Astrocyte of the cerebellum (primary cell): ENCODE results near the gene SALL3.

Experiments
- DNase-seq: peaks from one replicate; pipeline ENCODE4 v3.0.0-alpha.2; 2011; ENCODE audit warnings: low read depth
- H3K4me3 ChIP-seq: 2 replicates; pipeline ENCODE4 v1.5.1; 2011; ENCODE audit warnings: mild to moderate bottlenecking, low read depth, low read length, moderate library complexity
- in situ Hi-C: cut with HindIII; loops from 2 replicates; pipeline ENCODE4 v1.10.0; 2017; ENCODE audit warnings: low sequenced_read_pairs
- TF ChIP-seq, protein P1 (sequence below): IDR thresholded peaks from 2 replicates; pipeline ENCODE4 v1.5.1; 2012; ENCODE audit warnings: low read length, low read depth, moderate library complexity, mild to moderate bottlenecking; ENCODE audit errors: missing control alignments

Gene SALL3

DNA sequence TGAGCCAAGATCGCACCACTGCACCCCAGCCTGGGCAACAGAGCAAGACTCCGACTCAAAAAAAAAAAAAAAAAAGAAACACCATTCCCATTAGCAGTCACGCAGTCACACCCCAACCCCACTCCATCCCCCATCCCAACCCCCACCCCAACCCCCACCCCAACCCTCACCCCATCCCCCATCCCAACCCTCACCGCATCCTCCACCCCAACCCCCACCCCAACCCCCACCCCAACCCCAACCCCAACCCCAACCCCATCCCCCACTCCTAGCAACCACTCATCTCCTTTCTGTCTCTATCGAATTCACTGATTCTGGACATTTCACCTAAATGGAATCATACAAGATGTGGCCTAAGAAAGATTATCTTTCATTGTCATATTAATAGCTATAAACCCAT is 63.7 kb downstream of the SALL3 start:
- no peak overlapping the region for H3K4me3 ChIP-seq
- in situ Hi-C loops, result no loop called here
- TF ChIP-seq, protein P1, sequence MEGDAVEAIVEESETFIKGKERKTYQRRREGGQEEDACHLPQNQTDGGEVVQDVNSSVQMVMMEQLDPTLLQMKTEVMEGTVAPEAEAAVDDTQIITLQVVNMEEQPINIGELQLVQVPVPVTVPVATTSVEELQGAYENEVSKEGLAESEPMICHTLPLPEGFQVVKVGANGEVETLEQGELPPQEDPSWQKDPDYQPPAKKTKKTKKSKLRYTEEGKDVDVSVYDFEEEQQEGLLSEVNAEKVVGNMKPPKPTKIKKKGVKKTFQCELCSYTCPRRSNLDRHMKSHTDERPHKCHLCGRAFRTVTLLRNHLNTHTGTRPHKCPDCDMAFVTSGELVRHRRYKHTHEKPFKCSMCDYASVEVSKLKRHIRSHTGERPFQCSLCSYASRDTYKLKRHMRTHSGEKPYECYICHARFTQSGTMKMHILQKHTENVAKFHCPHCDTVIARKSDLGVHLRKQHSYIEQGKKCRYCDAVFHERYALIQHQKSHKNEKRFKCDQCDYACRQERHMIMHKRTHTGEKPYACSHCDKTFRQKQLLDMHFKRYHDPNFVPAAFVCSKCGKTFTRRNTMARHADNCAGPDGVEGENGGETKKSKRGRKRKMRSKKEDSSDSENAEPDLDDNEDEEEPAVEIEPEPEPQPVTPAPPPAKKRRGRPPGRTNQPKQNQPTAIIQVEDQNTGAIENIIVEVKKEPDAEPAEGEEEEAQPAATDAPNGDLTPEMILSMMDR, result no peak
- DNase-seq, result no peak

- TF ChIP-seq, protein P1, result no peak
- DNase-seq, result no peak
- in situ Hi-C loops, result no loop called here
- no peak overlapping the region for H3K4me3 ChIP-seq
Observed at GRCh38 chr18:79046522-79046921, 66.9 kb downstream of the SALL3 start.

DNA sequence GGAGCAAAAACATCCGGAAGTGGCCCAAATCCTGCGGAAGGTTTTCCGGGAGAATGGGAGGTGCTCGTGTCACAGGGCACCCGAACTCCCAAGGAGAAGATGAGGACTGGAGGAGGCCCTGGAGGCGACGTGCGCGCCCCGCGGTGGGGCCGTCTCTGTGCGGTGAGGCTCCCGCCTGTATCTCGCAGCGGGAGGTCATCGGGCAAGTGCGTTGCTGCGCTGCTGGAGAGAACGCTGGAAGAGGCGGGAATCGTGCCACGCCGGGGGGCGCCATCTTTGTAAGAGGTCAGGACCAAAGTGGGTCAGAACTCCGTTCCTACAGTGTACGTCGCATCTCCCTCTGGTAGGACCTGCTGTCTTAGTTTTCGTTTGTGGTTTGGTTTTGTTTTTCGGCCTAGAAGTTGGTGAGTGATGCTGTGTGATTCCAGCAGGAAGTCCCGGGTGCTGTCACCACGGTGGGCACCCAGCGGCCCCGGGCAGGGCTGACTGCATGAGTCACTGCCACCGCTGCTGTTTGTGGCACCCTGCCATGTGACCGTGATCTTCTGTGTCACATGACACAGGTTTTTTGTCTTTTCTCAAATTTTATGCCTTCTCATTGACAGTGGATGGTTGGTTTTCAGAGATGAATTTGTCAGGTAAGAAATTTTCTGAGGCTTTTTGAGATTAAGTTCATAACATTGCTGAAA is 68.1 kb downstream of the SALL3 start:
- in situ Hi-C loops, result no loop called here
- no peak for DNase-seq
- no peak overlapping the region for H3K4me3 ChIP-seq
- TF ChIP-seq, protein P1, result no peak

GRCh38 chr18:79048245-79048632 is 68.6 kb downstream of the SALL3 start:
- no peak for DNase-seq
- TF ChIP-seq, protein P1, result no peak
- in situ Hi-C loops, result no loop called here
- H3K4me3 ChIP-seq, result no peak overlapping the region

GRCh38 chr18:79049506-79049905 is 69.9 kb downstream of the SALL3 start:
- no peak for DNase-seq
- H3K4me3 ChIP-seq, result no peak overlapping the region
- TF ChIP-seq, protein P1, result no peak
- in situ Hi-C loops, result no loop called here
